AG04450 (cell line): Measurements from ENCODE around the gene FXYD5. TPM values are rescaled to one million over a fixed set of nuclear protein-coding genes. Genes with fewer than 3 reads are reported as not detected.

Experiments
- CTCF ChIA-PET: fragments of 300-600, 350-600 bp; formaldehyde crosslinking; extraction: SDS; loops from one replicate; lab custom pipeline; 2022; ENCODE audit warnings: antibody characterized with exemption, inconsistent platforms; lab: Charles Lee
- POLR2A ChIA-PET: fragments of 350-600 bp; formaldehyde crosslinking; extraction: SDS; loops from one replicate; lab custom pipeline; 2021; ENCODE audit warnings: antibody characterized with exemption, inconsistent platforms; lab: Yijun Ruan, JAX
- DNase-seq: peaks from one replicate; pipeline ENCODE4 v3.0.0-alpha.2; 2011; ENCODE audit warnings: low read depth, low spot score
- H3K27ac ChIP-seq: one replicate; pipeline ENCODE4 v1.5.1; 2012; ENCODE audit warnings: low read depth, low read length, control low read depth
- H3K27me3 ChIP-seq: one replicate; pipeline ENCODE4 v1.6.0; 2012; ENCODE audit warnings: low read length; ENCODE audit not compliant: control insufficient read depth, insufficient read depth
- H3K4me3 ChIP-seq: 2 replicates; pipeline ENCODE4 v1.5.1; 2011; ENCODE audit warnings: mild to moderate bottlenecking, low read depth, low read length, control low read depth
- H3K9me3 ChIP-seq: 2 replicates; pipeline ENCODE4 v1.5.1; 2012; ENCODE audit warnings: low read length; ENCODE audit not compliant: control insufficient read depth, insufficient read depth
- polyA plus RNA-seq: library from polyadenylated mRNA; depleted of rRNA; stranded (reverse); fragments of >200 nt; gene quantifications from 2 replicates; pipeline ENCODE4 v1.2.3, GENCODE V29; 2011
- TF ChIP-seq, protein P1 (sequence below): IDR thresholded peaks from 2 replicates; pipeline ENCODE4 v1.5.1; 2011; ENCODE audit warnings: low read depth, low read length, control low read depth, inconsistent platforms

The FXYD5 gene
- polyA plus RNA-seq, 1 experiment = 80.3 TPM

DNA sequence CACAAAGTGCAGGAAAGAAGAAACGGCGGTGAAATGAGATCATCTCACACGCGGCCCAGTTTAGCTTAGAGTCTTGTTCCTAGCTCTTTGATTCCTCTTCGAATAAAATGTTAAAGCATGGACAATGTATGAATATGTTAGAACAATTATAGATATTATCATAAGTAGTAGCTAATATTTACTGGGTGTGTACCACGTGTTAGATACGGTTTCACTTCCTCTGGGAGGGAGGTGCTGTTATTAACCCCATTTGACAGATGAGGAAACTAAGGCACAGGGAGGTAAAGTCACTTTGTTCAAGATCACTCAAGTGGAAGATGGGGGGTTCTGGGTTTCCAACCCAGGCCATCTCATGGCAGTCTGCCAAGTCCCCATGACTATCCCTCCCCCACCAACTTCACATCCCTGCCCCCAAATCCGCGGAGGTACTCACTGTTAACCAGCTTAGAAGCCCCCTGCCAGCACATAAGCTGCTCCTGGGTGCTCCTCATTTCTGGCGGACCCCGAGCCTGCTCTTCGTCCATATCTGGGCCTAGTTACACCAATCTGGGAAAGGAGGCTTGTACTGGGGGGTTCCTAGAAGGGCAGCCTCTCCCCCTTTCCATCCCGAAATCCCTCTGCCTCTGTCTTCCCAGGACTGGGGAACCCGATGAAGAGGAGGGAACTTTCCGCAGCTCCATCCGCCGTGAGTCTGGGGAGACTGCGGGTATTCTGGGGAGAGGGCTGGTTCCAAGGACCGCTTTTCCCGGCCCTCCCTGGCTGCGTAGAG is 12.5 kb upstream of the FXYD5 start:
- Histone ChIP-seq H3K4me3 (no peak overlapping the region), H3K27me3 (peaks cover 25% of the 10 kb centered on the region), H3K9me3 (no peaks in the 10 kb centered on the region), H3K27ac (no peak overlapping the region)
- POLR2A ChIA-PET = interaction anchor here (1.7 kb wide), 1 partner anchor 76 kb away, joined by 4 read pairs; no protein-coding TSS in a partner anchor
- DNase-seq = no peak
- CTCF ChIA-PET = interaction anchor here (0.6 to 3.5 kb wide), 22 partner anchors 10 to 171 kb away, joined by 3 to 83 read pairs (median 6); partner anchors contain the start of genes FXYD3 and FXYD5
- TF ChIP-seq, protein P1, sequence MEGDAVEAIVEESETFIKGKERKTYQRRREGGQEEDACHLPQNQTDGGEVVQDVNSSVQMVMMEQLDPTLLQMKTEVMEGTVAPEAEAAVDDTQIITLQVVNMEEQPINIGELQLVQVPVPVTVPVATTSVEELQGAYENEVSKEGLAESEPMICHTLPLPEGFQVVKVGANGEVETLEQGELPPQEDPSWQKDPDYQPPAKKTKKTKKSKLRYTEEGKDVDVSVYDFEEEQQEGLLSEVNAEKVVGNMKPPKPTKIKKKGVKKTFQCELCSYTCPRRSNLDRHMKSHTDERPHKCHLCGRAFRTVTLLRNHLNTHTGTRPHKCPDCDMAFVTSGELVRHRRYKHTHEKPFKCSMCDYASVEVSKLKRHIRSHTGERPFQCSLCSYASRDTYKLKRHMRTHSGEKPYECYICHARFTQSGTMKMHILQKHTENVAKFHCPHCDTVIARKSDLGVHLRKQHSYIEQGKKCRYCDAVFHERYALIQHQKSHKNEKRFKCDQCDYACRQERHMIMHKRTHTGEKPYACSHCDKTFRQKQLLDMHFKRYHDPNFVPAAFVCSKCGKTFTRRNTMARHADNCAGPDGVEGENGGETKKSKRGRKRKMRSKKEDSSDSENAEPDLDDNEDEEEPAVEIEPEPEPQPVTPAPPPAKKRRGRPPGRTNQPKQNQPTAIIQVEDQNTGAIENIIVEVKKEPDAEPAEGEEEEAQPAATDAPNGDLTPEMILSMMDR = no peak

DNA sequence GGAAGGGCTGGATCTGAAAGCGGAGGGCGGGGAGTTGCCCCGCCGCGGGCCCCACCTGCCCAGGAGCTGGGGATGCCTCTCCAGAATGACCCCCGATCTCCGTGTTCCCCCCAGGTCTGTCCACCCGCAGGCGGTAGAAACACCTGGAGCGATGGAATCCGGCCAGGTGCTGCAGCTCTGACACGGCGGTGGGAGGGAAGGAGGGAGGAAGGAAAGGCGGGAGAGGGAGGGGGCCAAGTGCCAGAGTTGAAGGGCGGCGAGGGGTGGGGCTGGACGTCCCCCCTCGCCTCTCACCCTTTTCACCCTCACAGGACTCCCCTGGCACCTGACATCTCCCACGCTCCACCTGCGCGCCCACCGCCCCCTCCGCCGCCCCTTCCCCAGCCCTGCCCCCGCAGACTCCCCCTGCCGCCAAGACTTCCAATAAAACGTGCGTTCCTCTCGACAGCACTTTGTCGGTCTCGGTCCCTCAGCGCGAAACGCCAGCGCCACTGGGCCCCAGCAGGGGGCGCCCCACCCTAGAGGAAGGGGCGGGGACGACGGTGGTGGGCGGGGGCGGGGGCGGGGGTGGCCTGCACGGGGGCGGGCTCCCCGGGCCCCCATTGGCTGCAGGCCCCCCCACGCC is 11.8 kb upstream of the FXYD5 start:
- Histone ChIP-seq H3K27ac (no peak overlapping the region), H3K9me3 (no peaks in the 10 kb centered on the region), H3K27me3 (peaks cover 25% of the 10 kb centered on the region), H3K4me3 (no peak overlapping the region)
- DNase-seq = no peak
- TF ChIP-seq, protein P1 = peak; percentile 42; the same call in 1 of the 2 replicates
- POLR2A ChIA-PET = no interaction called here
- CTCF ChIA-PET = interaction anchor here (0.6 to 3.5 kb wide), 16 partner anchors 7 to 121 kb away, joined by 3 to 83 read pairs (median 6); partner anchors contain the start of genes FXYD3, FXYD5 and LGI4

DNA sequence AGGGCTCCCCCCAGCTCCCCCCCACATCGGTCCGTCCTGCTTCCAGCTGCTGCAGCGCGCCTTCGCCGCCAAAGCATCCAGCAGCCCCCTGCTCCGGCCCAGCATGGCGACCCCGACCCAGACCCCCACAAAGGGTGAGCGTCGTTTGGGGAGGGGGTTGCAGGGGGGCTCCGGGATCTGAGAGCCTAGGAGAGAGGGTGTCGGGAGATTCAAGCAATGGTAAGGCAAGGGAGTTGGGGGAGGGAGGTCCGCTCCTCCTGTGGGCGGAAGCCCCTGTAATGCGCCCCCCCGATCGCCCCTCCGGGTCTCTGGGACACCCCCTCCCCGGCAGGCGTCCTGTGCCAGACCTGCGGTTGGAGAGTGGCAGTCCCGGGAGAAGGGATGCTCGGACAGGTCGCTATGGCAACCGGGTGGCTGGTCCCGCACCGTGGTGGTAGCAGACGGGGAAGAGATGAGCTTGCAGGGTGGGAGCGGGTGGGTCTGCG is 11.3 kb upstream of the FXYD5 start, which contains the start of gene FXYD7:
Gene FXYD7 (plus strand): TSS at position 25 of the 485 bp plus-strand sequence. CDS start 79 bp downstream, at position 104.
- H3K27ac ChIP-seq = no peak within 1 kb of the TSS
- TF ChIP-seq, protein P1 = no peak
- POLR2A ChIA-PET = no interaction called here
- CTCF ChIA-PET = interaction anchor here (0.6 to 3.5 kb wide), 9 partner anchors 8 to 101 kb away, joined by 3 to 83 read pairs (median 6); partner anchors contain the start of genes FXYD3, FXYD5 and LGI4
- no peak for DNase-seq
- no peak within 1 kb of the TSS for H3K4me3 ChIP-seq
- no peaks in the 10 kb centered on the region for H3K9me3 ChIP-seq
- H3K27me3 ChIP-seq = peaks cover 25% of the 10 kb centered on the region

DNA sequence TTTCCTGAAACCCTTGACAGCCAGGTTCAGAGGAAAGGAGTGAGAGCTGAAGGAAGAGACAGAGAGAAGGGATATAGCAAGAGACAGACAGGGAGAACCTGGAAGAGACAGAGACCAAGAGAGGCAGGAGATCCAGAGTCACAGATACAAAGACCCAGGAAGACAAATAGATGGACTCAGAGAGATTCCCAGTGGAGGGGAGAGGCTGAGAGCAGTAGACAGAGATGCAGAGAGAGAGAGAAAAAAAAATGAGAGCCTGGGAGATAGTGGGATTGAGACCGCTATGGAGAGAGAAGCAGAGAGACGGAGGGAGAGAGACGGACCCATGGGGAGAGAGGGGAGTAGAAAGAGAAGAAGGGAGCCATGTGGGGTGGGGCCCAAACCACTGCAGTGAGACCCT is 10.7 kb upstream of the FXYD5 start:
- Histone ChIP-seq H3K4me3 (no peak overlapping the region), H3K27me3 (peaks cover 25% of the 10 kb centered on the region), H3K27ac (no peak overlapping the region), H3K9me3 (no peaks in the 10 kb centered on the region)
- TF ChIP-seq, protein P1 = no peak
- CTCF ChIA-PET = interaction anchor here (0.6 to 3.5 kb wide), 5 partner anchors 8 to 77 kb away, joined by 4 to 83 read pairs (median 9); partner anchors contain the start of genes FXYD3, FXYD5 and LGI4
- POLR2A ChIA-PET = no interaction called here
- DNase-seq = no peak
